NCI-H2081 treated with DMSO at 0.1 percent for 48 hours (cell line): ENCODE measurements around the gene TMUB2.
A peak's percentile ranks its signal among the peaks of the same experiment; 100 is the strongest.

Experiments
- DNase-seq: peaks from one replicate; lab custom pipeline; 2025; lab: John Stamatoyannopoulos, UW

Gene TMUB2

GRCh38 chr17:44176671-44177501, 9.9 kb upstream of the TMUB2 start:
- DNase-seq: no peak

GRCh38 chr17:44177640-44178039, 9.1 kb upstream of the TMUB2 start:
- DNase-seq: no peak

GRCh38 chr17:44178133-44178532, 8.6 kb upstream of the TMUB2 start:
- no peak for DNase-seq

DNA sequence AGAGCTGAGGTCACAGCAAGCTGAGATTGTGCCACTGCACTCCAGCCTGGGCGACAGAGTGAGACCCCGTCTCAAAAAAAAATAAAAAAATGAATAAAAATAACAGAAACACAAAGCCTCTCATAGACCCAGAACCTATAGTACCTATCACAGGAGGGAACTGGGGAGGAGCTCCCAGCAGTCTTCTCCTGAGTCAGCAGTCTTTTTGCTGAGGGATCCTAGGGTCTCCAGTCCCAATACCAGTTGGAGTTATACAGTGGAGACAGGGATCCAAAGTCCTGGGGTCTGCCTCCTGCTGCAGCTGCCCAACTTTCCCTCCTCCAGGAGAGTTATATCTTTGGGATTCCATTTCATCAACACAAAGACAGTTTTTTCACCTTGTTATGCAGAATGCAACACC, 3.7 kb upstream of the TMUB2 start:
- DNase-seq: no peak

- no peak for DNase-seq
Measured at GRCh38 chr17:44184212-44184810, 2.5 kb upstream of the TMUB2 start.

- DNase-seq: no peak
Measured at GRCh38 chr17:44187131-44187899, 543 bp downstream of the TMUB2 start.

DNA sequence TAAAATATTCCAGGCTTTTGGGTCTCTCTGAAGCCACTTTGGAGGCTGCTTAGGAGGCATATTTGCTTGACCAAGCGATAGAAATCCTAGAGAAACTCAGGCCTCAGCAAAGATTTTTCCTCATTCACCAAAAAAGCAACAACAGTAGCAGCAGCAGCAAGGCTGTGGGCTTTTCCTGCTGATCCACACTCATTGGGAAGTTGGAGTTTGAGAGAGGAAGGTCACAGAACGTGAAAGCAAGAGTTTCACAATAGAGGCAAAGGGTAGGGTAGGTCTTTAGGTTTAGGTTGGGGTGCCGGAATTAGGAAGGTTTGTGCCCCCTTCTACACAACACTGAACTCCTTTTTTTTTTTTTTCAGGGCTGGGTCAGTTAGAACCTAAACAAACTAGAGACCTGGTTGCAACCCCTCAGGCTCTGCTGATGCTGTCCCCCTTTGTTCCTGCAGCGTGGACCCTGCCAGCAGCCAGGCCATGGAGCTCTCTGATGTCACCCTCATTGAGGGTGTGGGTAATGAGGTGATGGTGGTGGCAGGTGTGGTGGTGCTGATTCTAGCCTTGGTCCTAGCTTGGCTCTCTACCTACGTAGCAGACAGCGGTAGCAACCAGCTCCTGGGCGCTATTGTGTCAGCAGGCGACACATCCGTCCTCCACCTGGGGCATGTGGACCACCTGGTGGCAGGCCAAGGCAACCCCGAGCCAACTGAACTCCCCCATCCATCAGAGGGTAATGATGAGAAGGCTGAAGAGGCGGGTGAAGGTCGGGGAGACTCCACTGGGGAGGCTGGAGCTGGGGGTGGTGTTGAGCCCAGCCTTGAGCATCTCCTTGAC, 2.0 kb downstream of the TMUB2 start:
- DNase-seq: no peak

DNA sequence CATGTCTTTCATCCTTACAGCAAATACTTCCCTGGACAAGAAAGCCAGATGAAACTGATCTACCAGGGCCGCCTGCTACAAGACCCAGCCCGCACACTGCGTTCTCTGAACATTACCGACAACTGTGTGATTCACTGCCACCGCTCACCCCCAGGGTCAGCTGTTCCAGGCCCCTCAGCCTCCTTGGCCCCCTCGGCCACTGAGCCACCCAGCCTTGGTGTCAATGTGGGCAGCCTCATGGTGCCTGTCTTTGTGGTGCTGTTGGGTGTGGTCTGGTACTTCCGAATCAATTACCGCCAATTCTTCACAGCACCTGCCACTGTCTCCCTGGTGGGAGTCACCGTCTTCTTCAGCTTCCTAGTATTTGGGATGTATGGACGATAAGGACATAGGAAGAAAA, 3.7 kb downstream of the TMUB2 start:
- no peak for DNase-seq

GRCh38 chr17:44191369-44191768, 4.6 kb downstream of the TMUB2 start:
- DNase-seq: no peak

DNA sequence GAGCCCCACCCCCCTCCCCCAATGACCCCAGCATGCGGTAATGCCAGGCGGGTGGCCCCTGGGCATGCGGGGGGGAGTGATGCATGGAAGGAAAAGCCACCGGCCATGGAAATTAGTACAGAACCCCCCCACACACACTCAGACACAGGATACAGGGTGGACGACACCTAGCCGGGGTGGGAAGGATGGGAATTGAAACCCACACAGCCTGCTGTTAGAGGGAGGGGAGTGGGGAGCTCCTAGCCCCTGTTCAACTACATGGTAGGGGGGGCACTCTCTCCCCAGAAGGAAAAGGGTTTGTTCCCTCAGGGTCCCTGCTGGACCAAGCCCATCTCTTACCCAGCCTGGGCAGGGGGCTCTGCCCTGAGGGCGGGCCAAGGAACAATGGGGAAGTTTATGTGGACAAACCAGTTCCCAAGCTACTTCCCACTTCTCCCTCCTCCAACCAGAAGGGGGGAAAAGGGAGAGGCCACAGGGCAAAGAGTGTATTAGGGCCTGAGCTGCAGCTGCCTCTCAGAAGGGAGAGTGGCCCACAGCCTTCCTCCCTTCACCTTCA, 5.2 kb downstream of the TMUB2 start:
- no peak for DNase-seq

- no peak for DNase-seq
Measured at GRCh38 chr17:44192750-44193149, 6.0 kb downstream of the TMUB2 start.

- DNase-seq: no peak
Measured at GRCh38 chr17:44193326-44194084, 6.7 kb downstream of the TMUB2 start.

DNA sequence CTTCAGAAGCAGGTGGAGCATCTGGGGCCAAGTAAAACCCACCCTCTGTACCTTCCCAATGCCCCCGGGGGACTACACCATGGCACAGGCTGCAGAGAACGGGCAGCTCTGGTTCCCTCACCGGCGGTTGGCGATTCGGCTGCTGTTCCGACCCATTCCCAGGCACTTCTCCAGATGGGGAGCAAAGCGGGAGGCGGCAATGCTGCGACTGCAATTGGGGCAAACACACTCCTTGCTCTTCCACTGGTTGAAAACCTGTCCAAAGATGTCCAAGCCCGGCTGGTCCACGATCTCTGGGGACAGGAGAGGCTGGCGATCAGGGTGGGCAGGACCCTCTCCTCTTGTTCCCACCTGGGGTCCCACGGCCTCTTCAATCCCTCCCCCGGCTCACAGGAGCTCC, 10.3 kb downstream of the TMUB2 start:
- no peak for DNase-seq

- no peak for DNase-seq
Measured at GRCh38 chr17:44197980-44198720, 11.4 kb downstream of the TMUB2 start.

GRCh38 chr17:44198721-44199552, 12.2 kb downstream of the TMUB2 start:
- DNase-seq: no peak

DNA sequence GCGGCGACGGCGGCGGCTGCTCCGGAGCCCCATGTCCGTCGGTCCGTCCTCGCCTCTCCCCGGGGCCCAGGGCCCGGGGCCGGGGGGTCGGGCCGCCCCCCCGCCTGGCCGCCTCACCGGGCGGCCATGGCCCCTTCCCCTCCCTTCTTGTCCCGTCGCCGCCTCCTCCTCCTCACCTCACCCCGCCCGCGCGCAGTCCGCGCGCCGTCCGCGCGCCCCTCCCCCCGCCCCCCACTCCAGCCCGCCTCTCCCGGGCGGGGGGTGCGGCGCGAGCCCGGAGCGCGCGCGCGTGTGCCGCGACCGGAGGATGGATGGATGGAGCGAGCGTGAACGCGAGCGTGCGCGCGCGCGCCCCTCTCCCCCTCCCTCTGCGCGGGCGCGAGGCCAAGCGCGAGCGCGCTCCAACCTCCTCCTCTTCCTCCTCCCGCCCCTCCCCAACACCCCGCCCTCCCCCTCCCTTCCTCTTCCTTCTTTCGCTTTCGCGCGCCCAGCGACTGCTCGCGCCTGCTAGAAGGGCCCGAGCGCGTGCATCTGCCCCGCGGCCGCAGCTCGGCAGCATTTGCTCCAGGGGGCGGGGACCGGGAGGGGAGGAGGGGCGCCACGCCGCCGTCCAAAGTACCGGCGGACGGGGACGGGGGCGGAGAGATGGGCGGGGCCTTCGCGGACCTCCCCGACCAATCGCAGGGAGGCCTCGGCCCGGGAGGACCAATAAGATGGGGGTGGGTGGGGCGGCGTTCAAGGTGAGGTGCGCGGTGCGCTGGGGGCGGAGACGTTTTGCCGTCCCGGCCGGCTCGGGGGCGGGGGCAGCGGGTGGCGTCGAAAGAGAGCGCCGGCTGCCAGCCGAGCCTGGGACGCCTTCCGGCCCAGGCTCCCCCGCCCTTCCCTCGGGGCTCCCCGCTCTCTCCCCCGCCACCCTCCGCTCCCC, 13.0 kb downstream of the TMUB2 start, which contains the start of gene ATXN7L3:
Gene ATXN7L3, minus strand, starts transcription at position 332 of the 925 bp plus-strand sequence. CDS start 1,814 bp downstream, outside the sequence.
- peak; percentile 88 for DNase-seq

GRCh38 chr17:44200478-44201155, 13.8 kb downstream of the TMUB2 start:
- no peak for DNase-seq
